BLaER1 treated with 17β-estradiol and CSF1 and Interleukin-3, amounts not matched to agents 10 nM and 100 nM (cell line): ENCODE data around the gene ZBTB7C.

Experiments
- H3K27ac ChIP-seq, 11 experiments: shearing (Covaris generic); formaldehyde crosslinking; 2 replicates each; pipeline ENCODE4 v1.8.1; 2022
- H3K27me3 ChIP-seq, 11 experiments: shearing (Covaris generic); formaldehyde crosslinking; 2 replicates each; pipeline ENCODE4 v1.8.1; 2022
- H3K36me3 ChIP-seq, 11 experiments: shearing (Covaris generic); formaldehyde crosslinking; 2 replicates each; pipeline ENCODE4 v1.8.1; 2022
- H3K4me1 ChIP-seq, 10 experiments: shearing (Covaris generic); formaldehyde crosslinking; 2 replicates each; pipeline ENCODE4 v1.8.1; 2022
- H3K4me2 ChIP-seq, 11 experiments: shearing (Covaris generic); formaldehyde crosslinking; 2 replicates each; pipeline ENCODE4 v1.8.1; 2022
- H3K4me3 ChIP-seq, 10 experiments: shearing (Covaris generic); formaldehyde crosslinking; 2 replicates each; pipeline ENCODE4 v1.8.1; 2022
- H3K9ac ChIP-seq, 11 experiments: shearing (Covaris generic); formaldehyde crosslinking; 2 replicates each; pipeline ENCODE4 v1.8.1; 2022
- H3K9me3 ChIP-seq, 11 experiments: shearing (Covaris generic); formaldehyde crosslinking; replicated peaks in 1 of 11; 2 replicates each; pipeline ENCODE4 v1.8.1; 2022
- H4K20me1 ChIP-seq, 11 experiments: shearing (Covaris generic); formaldehyde crosslinking; 2 replicates each; pipeline ENCODE4 v1.8.1; 2022
- Cebpa-rat ChIP-seq, 11 experiments: shearing (Covaris generic); IDR thresholded peaks; 2 replicates each; pipeline ENCODE4 v1.8.1; 2022

ZBTB7C gene

DNA sequence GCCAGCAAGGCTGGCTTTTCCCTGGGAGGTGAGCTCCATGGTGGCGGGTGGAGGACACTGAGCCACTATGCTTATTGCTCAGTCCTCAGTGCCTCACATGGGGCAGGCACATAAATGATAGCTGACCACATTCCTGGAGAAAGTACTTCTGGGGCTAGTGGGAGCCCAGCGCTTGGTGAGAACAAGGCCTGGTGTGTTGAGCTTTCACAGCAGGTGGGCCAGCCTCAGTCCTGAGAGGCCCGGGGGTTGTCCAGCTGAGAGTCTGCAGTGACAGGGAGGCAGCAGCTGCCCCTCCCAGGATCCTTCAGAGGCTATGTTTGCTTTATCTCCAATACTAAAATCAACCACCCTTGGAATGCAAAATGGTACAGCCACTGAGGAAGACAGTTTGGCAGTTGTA is 217.7 kb downstream of the ZBTB7C start:
- Histone ChIP-seq H3K4me1 (no peaks in the 10 kb centered on the region), H3K4me3 (no peak overlapping the region), H3K27me3 (no peaks in the 10 kb centered on the region), H3K27ac (no peak overlapping the region), H3K36me3 (no peaks in the 10 kb centered on the region), H3K4me2 (no peak overlapping the region), H4K20me1 (no peaks in the 10 kb centered on the region), H3K9me3 (peaks cover 0 to 10% (median 0%) of the 10 kb centered on the region in 11 experiments; a peak in 3 of 22 replicates), H3K9ac (no peak overlapping the region)
- TF ChIP-seq Cebpa-rat (IDR thresholded peaks at IDR 0.05): no peak

DNA sequence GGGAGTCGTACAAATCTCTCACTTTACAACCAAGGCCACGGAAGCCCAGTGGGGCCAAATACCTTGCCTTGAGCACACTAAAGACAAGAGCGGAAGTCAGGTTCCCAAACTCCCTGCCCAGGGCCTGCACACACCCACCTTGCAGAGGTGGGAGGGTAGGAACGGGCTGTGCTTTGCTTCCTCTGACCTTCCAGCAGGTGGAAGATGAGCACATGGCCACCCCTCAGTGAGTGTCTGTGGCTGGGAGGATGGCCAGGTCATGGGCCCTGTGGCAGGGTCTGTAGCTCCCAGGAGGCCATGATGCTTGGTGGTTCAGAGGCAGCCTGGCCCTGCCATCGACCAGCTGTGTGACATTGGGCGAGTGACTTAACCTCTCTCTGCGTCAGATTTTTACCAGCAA is 218.2 kb downstream of the ZBTB7C start:
- H3K4me1 ChIP-seq: no peaks in the 10 kb centered on the region
- no peak overlapping the region for H3K4me2 ChIP-seq
- no peak for TF ChIP-seq Cebpa-rat (IDR thresholded peaks at IDR 0.05)
- H4K20me1 ChIP-seq: no peaks in the 10 kb centered on the region; a peak in 1 of 22 replicates
- H3K9ac ChIP-seq: no peak overlapping the region
- no peak overlapping the region for H3K4me3 ChIP-seq
- H3K36me3 ChIP-seq: no peaks in the 10 kb centered on the region
- H3K27ac ChIP-seq: no peak overlapping the region
- H3K27me3 ChIP-seq: no peaks in the 10 kb centered on the region
- H3K9me3 ChIP-seq: peaks cover 0 to 7% (median 0%) of the 10 kb centered on the region in 11 experiments; a peak in 3 of 22 replicates

DNA sequence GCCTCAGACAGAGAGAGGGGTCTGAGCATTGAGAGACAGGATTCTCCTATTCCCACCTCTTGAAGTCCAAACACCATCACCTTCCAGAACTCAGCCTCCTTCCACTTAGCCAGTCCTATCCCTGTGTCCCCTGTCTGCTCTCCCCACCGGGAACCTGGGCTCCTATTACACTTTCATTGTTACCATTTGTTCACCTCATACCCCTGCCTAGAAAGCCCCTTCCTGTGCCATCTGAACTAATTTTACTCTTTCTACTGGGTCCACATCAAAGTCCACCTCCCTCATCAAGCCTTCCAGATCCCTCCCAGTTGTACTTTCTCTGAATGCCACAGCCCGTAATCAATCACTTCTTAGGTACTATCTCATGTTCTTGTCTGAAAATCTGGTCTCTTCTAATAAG is 220.6 kb downstream of the ZBTB7C start:
- no peaks in the 10 kb centered on the region; a peak in 1 of 22 replicates for H4K20me1 ChIP-seq
- H3K27ac ChIP-seq: no peak overlapping the region
- H3K27me3 ChIP-seq: no peaks in the 10 kb centered on the region
- H3K4me3 ChIP-seq: no peak overlapping the region
- no peak for TF ChIP-seq Cebpa-rat (IDR thresholded peaks at IDR 0.05)
- no peak overlapping the region for H3K4me2 ChIP-seq
- H3K36me3 ChIP-seq: no peaks in the 10 kb centered on the region
- no peak overlapping the region for H3K9ac ChIP-seq
- no peaks in the 10 kb centered on the region for H3K4me1 ChIP-seq
- H3K9me3 ChIP-seq: no peaks in the 10 kb centered on the region

DNA sequence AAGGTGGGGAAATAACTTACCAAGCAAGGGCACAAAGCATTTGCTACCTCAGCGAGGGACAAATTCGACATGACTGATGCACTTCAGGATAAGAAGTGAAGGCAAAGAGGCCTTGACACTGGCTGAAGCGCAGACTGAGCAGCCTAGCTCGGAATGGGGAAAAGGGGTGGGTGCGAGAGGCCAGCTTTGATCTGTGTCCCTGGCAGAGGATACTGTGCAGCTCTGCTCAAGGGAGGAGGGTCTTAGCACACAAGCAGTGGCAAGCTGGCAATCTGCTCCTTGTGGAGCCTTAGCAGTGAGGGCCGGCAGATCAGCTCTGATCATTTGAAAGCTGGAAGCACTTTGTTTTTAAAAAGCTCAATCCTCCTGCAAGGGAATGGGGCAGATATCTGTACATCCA is 222.3 kb downstream of the ZBTB7C start:
- H3K27me3 ChIP-seq: no peaks in the 10 kb centered on the region

DNA sequence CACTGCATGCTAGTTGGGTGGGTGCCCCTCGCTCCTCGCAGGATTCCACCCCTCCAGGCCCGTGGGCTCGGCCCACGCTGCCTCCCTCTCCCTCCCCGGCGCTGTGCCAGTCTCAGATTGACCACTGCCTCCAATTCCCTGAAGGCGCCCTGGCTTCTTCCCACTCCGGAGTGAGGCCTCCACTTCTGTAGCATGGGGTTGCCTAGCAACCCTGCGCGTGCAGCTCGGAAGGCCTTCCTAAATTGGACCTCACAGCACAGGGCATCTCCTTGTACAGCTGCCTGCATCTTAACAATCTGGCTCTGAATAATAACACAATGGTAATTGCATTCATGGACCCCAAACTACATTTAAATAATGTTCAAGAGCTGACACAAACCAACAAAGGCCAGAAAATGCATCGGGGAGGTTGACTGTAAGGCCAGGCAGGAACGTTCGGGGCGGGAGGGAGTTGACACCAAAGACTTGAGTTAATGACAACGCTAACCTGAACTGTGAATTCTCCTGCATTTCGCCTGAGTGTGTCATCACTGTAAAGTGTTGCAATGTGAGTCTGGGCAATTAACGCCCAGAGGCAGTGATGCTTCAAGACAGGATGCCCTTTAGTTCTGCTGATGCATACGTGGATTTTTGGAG is 222.9 kb downstream of the ZBTB7C start:
- H3K9ac ChIP-seq: no peak overlapping the region
- H4K20me1 ChIP-seq: no peaks in the 10 kb centered on the region; a peak in 1 of 22 replicates
- no peaks in the 10 kb centered on the region for H3K27me3 ChIP-seq
- no peaks in the 10 kb centered on the region for H3K36me3 ChIP-seq
- no peak overlapping the region for H3K4me2 ChIP-seq
- H3K4me3 ChIP-seq: no peak overlapping the region
- no peak for TF ChIP-seq Cebpa-rat (IDR thresholded peaks at IDR 0.05)
- H3K9me3 ChIP-seq: no peaks in the 10 kb centered on the region
- H3K4me1 ChIP-seq: peaks cover 0 to 4% (median 0%) of the 10 kb centered on the region in 10 experiments; a peak in 2 of 20 replicates
- H3K27ac ChIP-seq: no peak overlapping the region

More for the DNA sequence above, 222.3 kb downstream of the ZBTB7C start:
- Histone ChIP-seq H3K27ac (no peak overlapping the region), H3K4me1 (peaks cover 0 to 4% (median 0%) of the 10 kb centered on the region in 10 experiments; a peak in 2 of 20 replicates), H4K20me1 (no peaks in the 10 kb centered on the region; a peak in 1 of 22 replicates), H3K9ac (no peak overlapping the region), H3K9me3 (no peaks in the 10 kb centered on the region), H3K36me3 (no peaks in the 10 kb centered on the region), H3K4me3 (no peak overlapping the region), H3K4me2 (no peak overlapping the region)
- TF ChIP-seq Cebpa-rat (IDR thresholded peaks at IDR 0.05): no peak

DNA sequence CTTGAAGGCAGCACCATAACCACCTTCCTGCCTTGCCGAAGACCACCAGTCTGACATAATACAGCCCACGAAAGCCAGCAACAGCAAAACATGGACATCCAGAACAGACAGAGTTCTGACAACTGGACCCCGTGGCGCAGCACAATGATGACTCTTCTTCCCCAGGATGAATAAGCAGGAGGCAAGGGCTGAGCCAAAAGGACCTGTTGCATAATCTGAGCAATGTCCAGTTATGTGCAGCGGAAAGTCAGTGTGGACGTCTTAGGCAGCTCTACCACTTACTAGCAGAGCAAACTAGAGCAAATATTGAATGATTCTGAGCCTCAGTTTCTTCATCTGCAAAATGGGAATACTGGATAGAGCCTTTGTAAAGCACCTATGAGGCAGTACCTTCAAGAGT is 225.1 kb downstream of the ZBTB7C start:
- Histone ChIP-seq H3K36me3 (no peaks in the 10 kb centered on the region), H3K9me3 (peaks cover 0 to 8% (median 7%) of the 10 kb centered on the region in 11 experiments; a peak in 10 of 22 replicates), H4K20me1 (no peaks in the 10 kb centered on the region; a peak in 1 of 22 replicates), H3K4me2 (no peak overlapping the region), H3K27me3 (no peaks in the 10 kb centered on the region), H3K9ac (no peak overlapping the region), H3K27ac (no peak overlapping the region), H3K4me1 (peaks cover 0 to 4% (median 0%) of the 10 kb centered on the region in 10 experiments; a peak in 2 of 20 replicates), H3K4me3 (no peak overlapping the region)
- TF ChIP-seq Cebpa-rat (IDR thresholded peaks at IDR 0.05): no peak

DNA sequence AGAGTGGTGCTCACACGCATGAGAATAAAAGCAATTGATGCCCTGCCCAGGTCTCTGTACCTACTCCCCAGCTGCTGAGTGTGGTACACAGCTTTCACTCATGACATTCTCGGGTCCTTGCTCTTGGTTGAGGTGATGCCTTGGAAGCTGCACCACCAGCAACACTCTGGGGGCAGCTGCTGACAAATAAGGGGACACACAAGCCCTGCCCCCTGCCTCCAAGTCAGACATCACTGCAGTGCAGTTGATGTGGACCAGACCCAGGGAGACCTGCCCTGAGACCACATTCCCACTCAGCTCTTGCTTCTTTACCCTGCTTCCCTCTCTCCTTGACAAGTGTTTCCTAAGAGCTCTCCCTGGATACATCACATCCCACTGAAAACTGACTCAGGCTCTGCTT is 225.6 kb downstream of the ZBTB7C start:
- Histone ChIP-seq H3K4me2 (no peak overlapping the region), H3K9me3 (peaks cover 0 to 13% (median 9%) of the 10 kb centered on the region in 11 experiments; a peak in 10 of 22 replicates), H4K20me1 (no peaks in the 10 kb centered on the region; a peak in 1 of 22 replicates), H3K36me3 (no peaks in the 10 kb centered on the region), H3K4me1 (peaks cover 0 to 4% (median 0%) of the 10 kb centered on the region in 10 experiments; a peak in 2 of 20 replicates), H3K27me3 (no peaks in the 10 kb centered on the region), H3K4me3 (no peak overlapping the region), H3K27ac (no peak overlapping the region), H3K9ac (no peak overlapping the region)
- TF ChIP-seq Cebpa-rat (IDR thresholded peaks at IDR 0.05): no peak

DNA sequence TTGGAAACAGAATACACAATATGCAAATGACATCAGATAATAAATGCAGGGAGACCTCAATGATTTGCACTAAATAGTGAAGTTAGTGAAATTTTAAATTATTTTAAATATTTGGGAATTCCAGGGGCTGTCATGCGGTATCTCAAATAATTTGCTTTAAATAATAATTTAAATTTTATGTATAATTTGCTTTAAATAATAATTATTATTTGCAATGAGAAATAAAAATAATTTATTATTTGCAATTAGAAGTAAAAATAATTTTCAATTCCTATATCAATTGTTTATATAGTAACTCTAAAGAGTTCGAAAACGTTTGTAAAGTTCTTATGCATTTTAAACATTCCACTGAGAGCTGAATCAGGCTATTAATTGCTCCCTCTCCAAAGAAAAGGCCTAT is 226.4 kb downstream of the ZBTB7C start:
- no peak overlapping the region for H3K27ac ChIP-seq
- no peaks in the 10 kb centered on the region for H3K36me3 ChIP-seq
- TF ChIP-seq Cebpa-rat (IDR thresholded peaks at IDR 0.05): no peak
- H3K4me3 ChIP-seq: no peak overlapping the region
- H3K9me3 ChIP-seq: peaks cover 0 to 15% (median 9%) of the 10 kb centered on the region in 11 experiments; a peak in 10 of 22 replicates
- no peaks in the 10 kb centered on the region for H3K27me3 ChIP-seq
- H3K4me1 ChIP-seq: peaks cover 0 to 4% (median 0%) of the 10 kb centered on the region in 10 experiments; a peak in 2 of 20 replicates
- H3K4me2 ChIP-seq: 0 out of 22 replicates have a peak overlapping the region, but pooled peaks of 1 of the 11 experiments have one; percentile 23
- no peaks in the 10 kb centered on the region; a peak in 1 of 22 replicates for H4K20me1 ChIP-seq
- H3K9ac ChIP-seq: no peak overlapping the region

DNA sequence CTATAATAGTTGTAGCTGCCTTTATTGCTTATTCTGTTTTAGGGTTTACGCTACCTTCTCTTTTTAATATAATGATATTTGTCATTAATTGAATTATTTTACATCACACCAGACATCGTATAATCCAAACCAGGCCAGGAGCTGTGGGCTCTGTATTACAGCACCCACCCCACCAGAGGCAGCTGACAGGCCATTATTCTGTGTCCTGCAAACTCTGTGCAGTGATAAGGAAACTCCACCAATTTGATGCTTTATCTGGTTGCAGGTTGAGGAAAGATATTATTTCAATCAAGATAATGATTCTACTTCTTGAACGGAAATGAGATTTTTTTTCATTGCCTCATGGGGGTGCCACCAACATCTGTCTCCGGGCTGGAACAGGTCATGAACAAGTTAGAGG is 227.3 kb downstream of the ZBTB7C start:
- Histone ChIP-seq H3K4me1 (peaks cover 0 to 4% (median 0%) of the 10 kb centered on the region in 10 experiments; a peak in 2 of 20 replicates), H3K4me3 (no peak overlapping the region), H4K20me1 (no peaks in the 10 kb centered on the region; a peak in 1 of 22 replicates), H3K9ac (no peak overlapping the region), H3K9me3 (peaks cover 0 to 15% (median 9%) of the 10 kb centered on the region in 11 experiments; a peak in 10 of 22 replicates), H3K27ac (no peak overlapping the region), H3K36me3 (no peaks in the 10 kb centered on the region), H3K27me3 (no peaks in the 10 kb centered on the region), H3K4me2 (no peak overlapping the region)
- no peak for TF ChIP-seq Cebpa-rat (IDR thresholded peaks at IDR 0.05)
